Left renal pelvis (tissue), 4 donors: ENCODE results near the gene COX10. TPM values are rescaled to one million over a fixed set of nuclear protein-coding genes. Genes with fewer than 3 reads are reported as not detected.
A peak's percentile ranks its signal among the peaks of the same experiment; 100 is the strongest.
"Not testable (repeated sequence)": the region's sequence is repeated elsewhere in the genome, so short reads cannot be mapped to it uniquely, and the experiment has no call there.

ENCODE experiments used
- DNase-seq, 4 donors: peaks; one replicate each; pipeline ENCODE4 v3.0.0-alpha.2; 2013; ENCODE audit warnings: low read depth in 4 of 4, low spot score in 3 of 4
- polyA plus RNA-seq, 4 donors: library from polyadenylated mRNA; unstranded; fragments of 120-200 nt; gene quantifications; one replicate each; pipeline ENCODE4 v1.2.1, GENCODE V29; 2013; ENCODE audit not compliant: insufficient read length in 4 of 4

COX10 gene
- polyA plus RNA-seq, 4 donors, result 11.9 to 17.7 (median 16.4) TPM

DNA sequence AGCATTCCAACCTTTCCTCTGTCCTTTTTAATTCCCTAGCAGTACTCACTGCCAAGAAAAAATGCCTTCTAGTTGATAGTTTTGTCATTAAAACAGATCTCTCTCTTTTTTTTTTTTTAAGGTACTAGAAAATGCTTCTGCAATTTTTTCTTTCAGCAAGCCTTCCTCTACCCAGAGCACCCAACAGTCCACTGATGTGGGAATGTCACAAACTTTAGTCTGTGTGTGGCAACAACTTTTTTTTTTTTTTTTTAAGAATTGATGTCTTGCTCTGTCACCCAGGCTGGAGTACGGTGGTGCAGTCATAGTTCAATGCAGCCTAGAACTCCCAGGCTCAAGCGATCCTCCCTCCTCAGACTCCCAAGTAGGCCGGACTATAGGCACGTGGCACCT, 132.7 kb downstream of the COX10 start:
- no peak for DNase-seq

GRCh38 chr17:14202388-14203166, 133.3 kb downstream of the COX10 start:
- no peak for DNase-seq

DNA sequence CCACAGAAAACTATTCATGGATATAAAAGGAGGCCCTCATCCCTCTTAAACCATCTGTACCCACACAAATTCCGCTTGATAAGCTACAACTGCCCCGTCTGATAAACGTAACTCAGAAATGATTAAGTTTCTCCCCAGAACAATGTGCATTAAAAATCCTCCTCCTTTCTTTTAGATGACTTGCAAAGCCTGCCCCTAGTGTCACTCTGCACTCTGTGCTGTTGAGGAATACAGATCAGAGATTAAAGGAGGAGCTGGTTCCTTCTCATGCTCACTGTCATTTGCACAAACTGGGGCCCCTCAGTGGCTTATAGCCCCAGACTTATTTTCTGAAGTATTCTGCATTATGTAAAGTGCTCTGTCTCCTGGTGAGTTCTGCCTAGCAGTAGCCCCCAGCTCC, 134.1 kb downstream of the COX10 start:
- DNase-seq, result no peak

- no peak for DNase-seq
Measured at GRCh38 chr17:14204084-14204483, 134.8 kb downstream of the COX10 start.

DNA sequence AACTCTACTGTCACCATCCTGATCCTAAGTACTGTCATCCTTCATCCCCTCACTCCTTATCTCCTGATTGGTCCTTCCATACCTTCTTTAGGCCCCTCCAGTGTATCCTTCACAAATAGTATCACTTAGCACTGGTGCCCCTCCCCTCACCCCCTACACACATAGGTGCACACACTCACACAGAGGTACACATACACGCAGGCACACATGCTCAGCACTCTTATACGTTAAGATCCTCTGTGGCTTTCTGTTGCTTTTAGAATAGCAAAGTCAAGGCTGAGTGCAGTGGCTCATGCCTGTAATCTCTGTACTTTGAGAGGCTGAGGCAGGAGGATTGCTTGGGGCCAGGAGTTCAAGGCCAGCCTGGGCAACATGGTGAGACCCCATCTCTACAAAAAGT, 135.2 kb downstream of the COX10 start:
- no peak for DNase-seq

- no peak for DNase-seq
Measured at GRCh38 chr17:14205380-14205779, 136.1 kb downstream of the COX10 start.

- DNase-seq, result no peak
Measured at GRCh38 chr17:14205992-14206461, 136.7 kb downstream of the COX10 start.

DNA sequence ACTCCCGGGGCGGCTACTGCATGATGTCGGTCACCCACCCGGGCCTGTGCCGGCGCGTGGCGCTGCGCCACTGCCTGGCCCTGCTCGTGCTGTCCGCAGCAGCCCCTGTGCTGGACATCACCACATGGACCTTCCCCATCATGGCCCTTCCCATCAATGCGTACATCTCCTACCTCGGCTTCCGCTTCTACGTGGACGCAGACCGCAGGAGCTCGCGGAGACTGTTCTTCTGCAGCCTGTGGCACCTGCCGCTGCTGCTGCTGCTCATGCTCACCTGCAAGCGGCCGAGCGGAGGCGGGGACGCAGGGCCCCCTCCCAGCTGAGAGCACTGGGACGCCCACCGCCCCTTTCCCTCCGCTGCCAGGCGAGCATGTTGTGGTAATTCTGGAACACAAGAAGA, 137.6 kb downstream of the COX10 start:
- no peak for DNase-seq

GRCh38 chr17:14207791-14208190, 138.5 kb downstream of the COX10 start:
- DNase-seq, result no peak

- DNase-seq, result no peak
Measured at GRCh38 chr17:14209215-14209614, 139.9 kb downstream of the COX10 start.

GRCh38 chr17:14211246-14211645, 141.9 kb downstream of the COX10 start:
- no peak for DNase-seq

GRCh38 chr17:14211801-14212200, 142.5 kb downstream of the COX10 start:
- no peak for DNase-seq

DNA sequence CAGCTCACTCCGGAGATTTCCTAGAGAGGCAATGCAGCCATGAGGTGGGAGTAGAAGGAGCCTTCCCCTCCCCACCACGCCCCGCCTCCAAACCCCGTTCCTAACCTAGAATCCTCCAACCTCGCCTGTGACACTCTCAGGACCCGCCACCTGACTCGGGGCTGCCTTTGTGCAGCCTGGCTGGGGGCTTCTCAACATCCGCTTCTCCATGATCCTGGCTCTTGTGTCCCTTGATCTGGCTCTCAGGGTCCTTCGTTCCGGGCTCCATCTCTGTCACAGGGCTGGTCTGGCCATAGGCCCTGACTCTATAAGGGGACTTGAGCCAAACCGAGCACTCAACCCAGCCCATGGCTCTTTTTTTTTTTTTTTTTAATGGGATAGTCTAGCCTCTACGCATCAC, 143.1 kb downstream of the COX10 start:
- no peak for DNase-seq

- DNase-seq, result no peak
Measured at GRCh38 chr17:14214271-14214670, 145.0 kb downstream of the COX10 start.

DNA sequence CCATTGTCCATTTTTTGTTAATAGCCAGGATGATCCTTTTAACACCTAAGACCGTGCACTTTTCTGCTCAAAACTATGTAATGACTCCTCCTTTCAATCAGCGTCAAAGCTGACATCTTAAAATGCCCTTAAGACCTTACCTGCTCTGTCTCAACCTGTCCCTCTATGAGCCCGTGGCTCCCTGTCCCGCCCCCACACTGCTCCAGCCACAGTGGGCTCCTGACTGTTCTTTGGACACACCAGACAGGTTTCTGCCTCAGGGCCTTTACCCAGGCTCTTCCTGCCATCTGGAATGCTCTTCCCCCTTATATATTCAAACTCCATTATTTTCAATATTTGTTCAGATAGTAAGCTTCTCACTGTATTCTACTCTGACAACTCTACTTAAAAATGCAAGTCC, 153.3 kb downstream of the COX10 start:
- no peak for DNase-seq

DNA sequence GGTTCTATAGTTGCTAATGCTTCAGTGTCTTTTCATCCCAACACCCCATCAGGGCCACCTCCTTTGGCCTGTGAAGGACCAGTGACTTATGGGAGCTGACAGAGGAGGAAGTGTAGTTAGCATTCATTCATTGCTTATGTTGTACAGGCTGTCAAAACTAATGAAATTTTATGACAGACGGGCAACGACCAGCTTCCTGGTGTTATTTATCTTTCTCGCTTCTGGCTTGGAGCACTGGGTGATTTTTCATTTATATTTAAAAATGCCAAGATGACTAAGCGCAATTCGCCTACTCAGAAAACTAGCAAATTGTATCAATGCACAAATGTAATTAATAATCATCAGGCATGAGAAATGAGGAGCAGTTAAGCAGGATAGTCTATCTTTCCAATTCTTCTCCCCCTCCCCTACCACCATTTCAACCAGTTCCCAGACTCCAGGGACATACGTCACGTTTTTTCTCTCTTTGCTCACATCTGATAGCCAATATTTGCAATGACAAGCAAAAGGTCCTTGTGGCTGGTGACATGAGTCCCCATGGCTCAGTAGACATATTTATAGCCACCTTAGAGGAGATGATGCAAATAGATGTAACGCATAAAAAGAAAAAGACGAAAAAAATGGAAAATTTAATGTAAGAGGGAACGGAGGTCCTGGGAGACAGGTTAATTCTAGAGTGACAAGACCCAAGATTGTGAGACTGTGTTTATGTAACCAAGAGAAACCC, 156.1 kb downstream of the COX10 start:
- DNase-seq, result no peak

- DNase-seq, result no peak
Measured at GRCh38 chr17:14227052-14227451, 157.7 kb downstream of the COX10 start.

GRCh38 chr17:14228903-14229302, 159.6 kb downstream of the COX10 start:
- DNase-seq, result peak in 1 of 4 donors; percentile 4

- DNase-seq, result not testable (repeated sequence)
Measured at GRCh38 chr17:14231187-14231586, 161.9 kb downstream of the COX10 start.

GRCh38 chr17:14235047-14235446, 165.7 kb downstream of the COX10 start:
- DNase-seq, result not testable (repeated sequence)

DNA sequence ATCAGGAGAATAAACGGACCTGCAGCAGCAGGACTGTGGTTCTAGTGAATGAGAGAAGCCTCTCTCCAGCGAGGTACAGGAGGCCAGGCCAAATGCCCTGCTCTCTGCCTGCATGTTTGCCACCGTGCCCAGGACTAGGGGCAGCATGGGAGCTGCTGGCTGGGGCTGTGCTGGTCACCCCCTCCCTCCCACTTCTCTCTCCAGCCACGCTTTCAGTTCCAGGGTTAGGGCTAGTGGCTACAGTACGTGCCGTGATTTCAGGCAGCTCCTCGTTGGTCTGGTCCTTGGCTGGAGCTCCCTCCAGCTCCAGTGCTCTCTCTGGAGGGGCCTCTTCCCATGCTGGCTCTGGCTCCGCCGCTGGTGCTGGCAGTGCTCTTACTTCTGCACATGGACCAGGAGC, 166.7 kb downstream of the COX10 start:
- DNase-seq, result not testable (repeated sequence)

GRCh38 chr17:14236762-14237161, 167.5 kb downstream of the COX10 start, which contains the start of gene CDRT15:
Gene CDRT15, minus strand, starts transcription at chr17:14236862. Its CDS starts 29 bp downstream, at chr17:14236833.
- not testable (repeated sequence) for DNase-seq
